ENCODE measurements around the gene AQP12A.

The AQP12A gene

DNA sequence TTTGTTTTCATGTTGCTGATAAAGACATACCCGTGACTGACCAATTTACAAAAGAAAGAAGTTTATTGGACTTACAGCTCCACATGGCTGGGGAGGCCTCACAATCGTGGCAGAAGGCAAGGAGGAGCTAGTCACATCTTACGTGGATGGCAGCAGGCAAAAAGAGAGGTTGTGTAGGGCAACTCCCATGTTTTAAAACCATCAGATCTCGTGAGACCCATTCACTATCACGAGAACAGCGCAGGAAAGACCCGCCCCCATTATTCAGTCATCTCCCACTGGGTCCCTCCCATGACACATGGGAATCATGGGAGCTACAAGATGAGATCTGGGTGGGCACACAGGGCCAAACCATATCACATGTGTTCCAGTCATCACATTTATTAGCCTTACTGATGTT, 16.8 kb downstream of the AQP12A start:
- DNase-seq (ENCODE audit: low read depth in 2 of 2) = no peak

DNA sequence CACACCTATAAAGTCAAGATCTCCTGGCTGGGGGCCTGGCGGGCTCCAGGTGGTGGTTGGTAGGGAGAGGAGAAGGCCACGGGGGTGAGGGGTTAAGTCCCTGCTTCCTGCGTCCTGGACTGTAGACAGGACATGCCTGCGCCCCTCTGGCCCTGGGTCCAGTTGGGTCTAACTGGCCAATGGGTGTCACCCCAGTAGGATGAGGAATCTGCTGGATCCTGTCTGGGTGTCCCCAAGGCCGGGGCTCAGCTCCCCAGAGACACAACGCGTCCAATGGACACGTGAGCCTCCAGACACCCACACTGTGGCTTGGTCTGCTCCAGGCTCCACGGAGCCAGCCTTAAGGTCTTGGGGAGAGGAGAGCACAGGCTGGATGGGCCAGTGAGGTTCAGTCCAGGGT, 19.6 kb downstream of the AQP12A start:
- no peak for DNase-seq (ENCODE audit: low read depth in 2 of 2)

GRCh38 chr2:240711701-240712100, 20.0 kb downstream of the AQP12A start:
- no peak for DNase-seq (ENCODE audit: low read depth in 2 of 2)

DNA sequence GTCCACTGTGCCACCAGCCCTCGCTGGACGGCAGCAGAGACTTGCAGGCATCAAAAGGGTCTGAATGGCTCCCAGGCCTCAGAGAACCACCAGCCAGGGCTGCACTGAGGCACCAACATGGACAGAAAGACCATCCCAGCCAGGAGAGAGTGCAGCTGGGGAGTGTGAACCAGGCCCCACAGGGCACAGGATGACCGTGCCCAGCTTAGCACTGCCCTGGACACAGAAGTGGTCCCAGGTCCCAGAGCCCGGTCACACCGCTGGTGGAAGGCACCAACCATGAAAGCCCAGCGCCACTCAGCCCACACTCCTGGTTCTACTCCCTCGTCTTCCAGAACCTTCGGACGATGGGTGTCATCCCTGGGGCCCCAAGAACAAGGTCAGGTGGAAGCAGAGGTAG, 20.5 kb downstream of the AQP12A start:
- DNase-seq (ENCODE audit: low read depth in 2 of 2) = no peak

- DNase-seq (ENCODE audit: low read depth in 2 of 2) = no peak
Observed at GRCh38 chr2:240713071-240713927, 21.6 kb downstream of the AQP12A start.

DNA sequence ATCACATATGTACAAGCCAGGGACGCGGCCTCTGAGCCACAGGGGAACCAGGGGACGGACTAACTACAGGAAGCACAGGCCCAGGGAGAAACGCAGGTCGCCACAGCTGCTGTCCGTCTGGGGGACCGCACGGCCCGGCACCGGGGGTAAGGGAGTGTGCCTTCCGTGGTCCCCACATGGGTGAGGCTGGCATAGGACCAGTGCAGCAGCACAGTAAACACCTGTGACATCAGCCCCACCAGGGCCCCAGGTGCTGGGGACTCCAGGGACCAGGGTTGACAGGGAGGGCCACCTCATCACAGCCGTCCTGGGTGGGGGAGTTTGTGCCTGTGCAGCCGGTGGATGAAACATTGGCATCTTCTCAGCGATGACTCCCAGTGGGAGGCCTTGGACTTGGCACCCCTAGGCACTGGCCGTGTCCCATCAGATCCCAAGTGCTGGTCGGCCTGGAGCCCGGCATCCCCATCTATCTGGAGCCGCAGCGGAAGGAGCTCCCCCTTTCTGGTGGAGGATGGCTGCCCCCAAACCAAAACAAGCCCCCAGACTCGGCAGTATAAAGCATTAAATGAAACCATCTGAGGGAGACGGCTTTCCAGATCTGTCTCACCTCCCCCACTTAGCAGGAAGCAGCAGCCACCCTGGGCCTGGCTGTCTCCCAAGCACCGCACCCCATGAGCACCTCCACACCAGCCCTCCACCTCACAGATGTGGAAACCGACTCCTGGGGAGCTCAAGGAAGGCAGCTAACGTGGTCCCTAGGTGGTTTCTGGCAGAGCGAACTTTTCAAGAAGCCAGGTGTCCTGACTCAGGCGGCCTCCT, 22.5 kb downstream of the AQP12A start:
- DNase-seq (ENCODE audit: low read depth in 2 of 2) = no peak

- DNase-seq (ENCODE audit: low read depth in 2 of 2) = no peak
Observed at GRCh38 chr2:240714747-240715725, 23.4 kb downstream of the AQP12A start.

- no peak for DNase-seq (ENCODE audit: low read depth in 2 of 2)
Observed at GRCh38 chr2:240716130-240716798, 24.6 kb downstream of the AQP12A start.

GRCh38 chr2:240717181-240717641, 25.5 kb downstream of the AQP12A start:
- no peak for DNase-seq (ENCODE audit: low read depth in 2 of 2)

GRCh38 chr2:240717681-240718581, 26.3 kb downstream of the AQP12A start:
- no peak for DNase-seq (ENCODE audit: low read depth in 2 of 2)

- no peak for DNase-seq (ENCODE audit: low read depth in 2 of 2)
Observed at GRCh38 chr2:240718896-240719490, 27.3 kb downstream of the AQP12A start.

GRCh38 chr2:240719676-240720545, 28.2 kb downstream of the AQP12A start:
- no peak for DNase-seq (ENCODE audit: low read depth in 2 of 2)

- no peak for DNase-seq (ENCODE audit: low read depth in 2 of 2)
Observed at GRCh38 chr2:240720686-240721595, 29.3 kb downstream of the AQP12A start.

- DNase-seq (ENCODE audit: low read depth in 2 of 2) = no peak
Observed at GRCh38 chr2:240721596-240722180, 30.0 kb downstream of the AQP12A start.

DNA sequence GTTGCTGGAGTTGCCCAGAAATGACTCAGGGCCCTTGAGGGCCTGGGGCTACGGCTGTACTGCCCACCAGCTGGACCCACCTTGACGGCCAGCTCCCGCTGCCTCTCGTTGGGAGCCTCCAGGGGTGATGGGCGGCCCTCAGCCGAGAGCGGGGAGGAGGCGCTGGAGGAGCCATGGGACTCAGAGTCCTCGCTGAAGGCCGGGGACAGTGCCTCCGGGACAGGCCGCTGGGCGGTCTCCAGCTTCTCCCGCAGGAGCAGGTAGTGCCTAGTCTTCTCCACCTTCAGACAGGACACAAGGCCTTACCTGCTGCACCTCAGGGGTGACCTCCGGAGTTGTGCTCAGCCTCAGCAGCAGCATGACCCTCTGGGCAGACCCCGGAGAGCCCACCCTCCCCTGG, 30.7 kb downstream of the AQP12A start:
- DNase-seq (ENCODE audit: low read depth in 2 of 2) = no peak

DNA sequence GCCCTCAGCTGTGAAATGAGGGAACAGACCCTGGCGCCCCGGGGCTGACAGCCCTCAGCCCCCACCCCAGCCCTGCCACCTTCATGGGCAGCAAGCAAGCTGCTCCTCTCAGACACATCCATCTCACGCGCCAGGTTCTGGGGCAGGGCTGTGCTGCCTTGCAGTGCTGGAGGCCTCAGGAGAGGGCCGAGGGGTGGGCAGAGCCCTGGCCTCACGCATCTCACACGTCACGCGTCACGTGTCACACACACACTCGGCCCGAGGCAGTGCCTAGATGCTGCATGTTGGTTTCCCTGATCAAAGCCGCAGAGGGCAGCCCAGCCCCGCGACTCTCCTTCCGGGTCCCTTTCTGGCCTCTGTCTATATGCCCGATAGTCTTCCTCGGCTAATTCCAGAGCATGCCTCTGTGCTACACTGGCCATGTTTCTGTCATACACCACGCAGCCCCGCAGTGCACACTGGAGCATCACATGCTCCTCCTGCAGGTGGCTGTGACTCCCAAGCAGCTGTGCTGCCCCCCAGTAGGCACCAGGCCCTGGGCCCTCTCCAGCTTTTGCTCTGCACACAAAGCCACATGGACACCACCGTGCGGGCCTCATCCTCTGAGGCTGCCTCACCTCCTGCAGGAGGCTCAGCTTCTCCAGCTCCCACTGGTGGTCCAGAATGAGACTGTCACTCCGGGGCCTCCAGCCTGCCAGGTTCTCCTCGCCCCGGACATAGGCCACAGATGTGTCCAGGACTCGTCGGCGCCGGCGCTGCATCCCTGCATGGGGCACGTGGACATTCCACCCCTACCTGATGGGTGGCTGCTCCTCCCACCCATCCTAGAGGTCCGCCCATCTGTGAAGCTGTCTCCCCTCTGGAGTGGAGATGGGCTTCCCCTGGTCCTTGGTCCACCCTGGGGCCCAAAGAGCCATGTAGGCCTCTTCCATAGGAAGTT, 31.4 kb downstream of the AQP12A start:
- no peak for DNase-seq (ENCODE audit: low read depth in 2 of 2)
